A549 treated with dexamethasone at 1 μM for 4 hours (cell line): ENCODE measurements around the gene VCL. TPM values are rescaled to one million over a fixed set of nuclear protein-coding genes. Genes with fewer than 3 reads are reported as not detected.

ENCODE experiments used
- total RNA-seq: library from RNA; stranded (reverse); fragments of 200-300 nt; extraction: Qiagen RNA extraction; gene quantifications from 5 replicates; pipeline ENCODE4 v1.2.3, GENCODE V29; 2022

VCL gene
- 174 to 265 TPM (median 230 TPM) in 5 replicates for total RNA-seq

DNA sequence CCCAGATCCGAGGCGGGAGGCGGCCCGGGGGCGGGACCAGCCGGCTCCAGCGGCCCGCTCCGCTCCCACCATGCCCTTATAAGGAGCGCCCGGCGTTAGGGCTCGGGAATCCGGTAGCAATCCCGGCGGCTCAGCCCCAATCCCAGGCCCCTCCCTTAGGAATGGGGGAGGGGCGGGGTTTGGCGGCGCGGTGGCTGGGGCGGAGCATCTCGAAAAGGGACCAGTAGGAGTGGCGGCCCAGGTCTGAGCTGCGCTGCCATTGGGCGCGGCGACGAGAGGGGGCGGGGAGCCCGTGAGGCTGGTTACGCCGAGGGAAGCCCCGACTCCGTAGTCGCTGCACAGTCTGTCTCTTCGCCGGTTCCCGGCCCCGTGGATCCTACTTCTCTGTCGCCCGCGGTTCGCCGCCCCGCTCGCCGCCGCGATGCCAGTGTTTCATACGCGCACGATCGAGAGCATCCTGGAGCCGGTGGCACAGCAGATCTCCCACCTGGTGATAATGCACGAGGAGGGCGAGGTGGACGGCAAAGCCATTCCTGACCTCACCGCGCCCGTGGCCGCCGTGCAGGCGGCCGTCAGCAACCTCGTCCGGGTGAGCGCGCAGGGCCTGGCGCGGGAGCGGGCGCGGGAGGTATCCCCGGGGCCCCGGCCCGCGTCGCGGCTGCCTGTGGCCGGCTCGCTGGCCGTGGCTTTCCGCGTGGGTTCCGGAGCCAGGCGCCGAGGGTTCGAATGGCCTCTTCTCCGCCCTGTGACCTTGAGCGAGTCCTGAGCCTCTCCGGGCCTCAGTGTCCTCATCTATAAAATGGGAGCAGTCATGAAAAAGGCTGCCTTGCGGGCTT is at the start of gene VCL:
Gene VCL (plus strand): TSS at position 330 of the 836 bp plus-strand sequence. CDS start 92 bp downstream, at position 422.

DNA sequence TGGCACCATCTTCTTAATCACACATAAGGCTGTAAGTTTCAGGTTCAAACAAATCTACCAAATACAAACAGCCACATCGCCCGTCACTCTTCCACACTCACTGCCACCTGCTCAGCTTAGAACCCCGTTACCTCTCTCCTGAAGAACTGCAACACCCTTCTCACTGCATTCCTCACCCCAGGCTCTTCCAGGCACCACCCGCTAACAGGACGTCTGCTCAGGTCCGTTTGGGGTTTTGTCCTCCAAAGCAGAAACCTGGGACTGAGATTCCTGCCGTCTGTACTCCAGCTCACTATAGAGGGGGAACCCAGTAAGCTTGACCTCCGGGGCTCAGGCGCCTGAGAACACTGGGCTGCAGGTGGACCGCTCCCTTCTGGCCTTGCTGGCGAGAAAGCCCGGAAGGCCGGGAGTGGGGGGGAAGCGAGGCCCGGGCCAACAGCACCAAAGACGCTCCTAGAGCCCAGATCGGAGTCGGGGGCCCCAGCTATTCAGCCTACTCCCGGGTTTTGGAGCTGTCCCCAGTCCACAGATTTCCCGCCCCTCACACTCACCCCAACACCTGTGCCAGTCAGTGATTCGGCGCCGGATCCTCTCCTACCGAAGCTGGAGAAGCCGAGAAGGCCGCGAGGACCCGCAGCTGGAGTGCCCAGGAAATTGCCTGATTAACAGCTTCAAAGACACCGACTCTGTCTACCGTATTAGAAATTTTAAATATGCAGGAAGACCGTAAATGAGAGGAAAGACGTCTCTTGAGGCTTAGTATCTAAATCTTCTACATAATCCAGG is 152.5 kb downstream of the VCL start, which contains the start of gene AP3M1:
Gene AP3M1 (minus strand): TSS at position 625 of the 786 bp plus-strand sequence. CDS start 12,449 bp downstream, outside the sequence.

DNA sequence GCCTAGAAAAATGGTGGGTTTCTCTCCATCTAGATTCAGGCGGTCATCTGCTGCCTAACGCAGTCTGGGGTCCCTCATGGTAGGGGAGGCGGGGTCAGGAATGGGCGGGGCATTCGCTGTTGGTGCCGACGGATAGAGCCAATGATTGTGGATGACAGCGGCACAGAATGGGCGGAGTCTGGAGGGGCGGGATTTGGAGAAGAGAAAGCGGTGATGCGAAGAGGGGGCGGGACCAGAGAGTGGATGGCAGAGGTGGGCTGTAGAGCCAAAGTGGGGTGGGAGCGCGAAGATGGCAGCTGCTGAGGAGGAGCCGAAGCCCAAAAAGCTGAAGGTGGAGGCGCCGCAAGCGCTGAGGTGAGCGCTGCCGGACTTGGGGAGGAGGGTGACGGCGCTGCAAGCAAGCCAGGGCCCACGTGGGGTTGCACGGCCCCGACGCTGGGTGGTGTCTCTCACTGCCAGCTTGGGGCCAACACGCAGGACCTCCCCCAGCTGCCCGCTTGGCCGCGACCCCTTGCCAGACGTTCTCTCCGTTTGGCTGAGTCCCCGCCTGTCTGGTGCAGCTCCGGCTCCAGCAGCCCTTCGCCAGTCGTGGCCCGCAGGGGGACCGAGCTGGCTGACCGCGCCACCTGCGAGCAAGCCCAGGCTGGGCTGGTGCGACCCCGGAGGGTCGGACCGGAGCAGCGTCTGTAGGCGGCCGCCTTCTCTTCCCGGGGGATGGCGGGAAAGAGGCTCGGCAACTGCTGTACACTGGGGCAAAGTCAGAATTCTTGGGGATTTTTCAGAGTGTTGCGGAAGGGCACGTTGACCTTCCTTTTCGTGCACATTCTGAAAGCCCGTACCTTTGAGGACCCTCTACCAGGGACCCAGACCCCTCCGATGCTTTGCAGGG is 153.3 kb downstream of the VCL start, which contains the start of gene ADK:
Gene ADK (plus strand): TSS at position 232 of the 889 bp plus-strand sequence. CDS start 58 bp downstream, at position 290.

Other genes starting within 250 kb of the VCL start
- gene CHCHD1, start 216.1 kb upstream of the VCL start, total RNA-seq, result 50.0 to 70.0 TPM (median 51.9 TPM) in 5 replicates
- gene ZSWIM8, start 212.5 kb upstream of the VCL start, total RNA-seq, result 25.3 to 46.6 TPM (median 43.3 TPM) in 5 replicates
- gene NDST2, start 186.5 kb upstream of the VCL start, total RNA-seq, result 11.9 to 18.2 TPM (median 14.6 TPM) in 5 replicates
- gene CAMK2G, start 123.6 kb upstream of the VCL start, total RNA-seq, result 15.8 to 19.4 TPM (median 18.2 TPM) in 5 replicates
- 79.7 to 99.9 TPM (median 88.7 TPM) in 5 replicates for gene PLAU, start 87.0 kb upstream of the VCL start, total RNA-seq
- 30.0 to 38.7 TPM (median 34.1 TPM) in 5 replicates for gene AP3M1, start 152.7 kb downstream of the VCL start, total RNA-seq
- gene ADK, start 153.1 kb downstream of the VCL start, total RNA-seq, result 31.8 to 33.8 TPM (median 32.3 TPM) in 5 replicates